HG02642 (cell line): Measurements from ENCODE around the gene CDK8.
"Not testable (repeated sequence)": the region's sequence is repeated elsewhere in the genome, so short reads cannot be mapped to it uniquely, and the experiment has no call there.

Experiments used
- ATAC-seq: cut with Tn5 transposase; IDR thresholded peaks from one replicate; pipeline ENCODE4 v1.9.1; 2021; ENCODE audit warnings: mild to moderate bottlenecking; ENCODE audit not compliant: unreplicated experiment, poor library complexity

CDK8 gene

GRCh38 chr13:26310003-26310402 is 56.1 kb downstream of the CDK8 start:
- ATAC-seq, result no peak

DNA sequence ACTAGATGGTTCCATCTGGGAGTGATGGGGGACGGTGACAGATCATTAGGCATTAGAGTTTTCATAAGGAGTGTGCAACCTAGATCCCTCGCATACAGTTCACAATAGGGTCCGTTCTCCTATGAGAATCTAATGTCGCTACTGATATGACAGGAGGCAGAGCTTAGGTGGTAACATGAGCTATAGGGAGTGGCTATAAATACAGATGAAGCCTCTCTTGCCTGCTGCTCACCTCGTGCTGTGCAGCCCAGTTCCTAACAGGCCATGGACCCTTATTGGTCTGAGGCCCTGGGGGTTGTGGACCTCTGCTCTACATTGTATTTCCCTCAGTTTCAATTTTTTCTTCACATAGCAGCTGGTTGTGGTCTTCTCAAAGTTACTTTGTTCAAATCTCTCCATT is 56.5 kb downstream of the CDK8 start:
- ATAC-seq, result no peak

DNA sequence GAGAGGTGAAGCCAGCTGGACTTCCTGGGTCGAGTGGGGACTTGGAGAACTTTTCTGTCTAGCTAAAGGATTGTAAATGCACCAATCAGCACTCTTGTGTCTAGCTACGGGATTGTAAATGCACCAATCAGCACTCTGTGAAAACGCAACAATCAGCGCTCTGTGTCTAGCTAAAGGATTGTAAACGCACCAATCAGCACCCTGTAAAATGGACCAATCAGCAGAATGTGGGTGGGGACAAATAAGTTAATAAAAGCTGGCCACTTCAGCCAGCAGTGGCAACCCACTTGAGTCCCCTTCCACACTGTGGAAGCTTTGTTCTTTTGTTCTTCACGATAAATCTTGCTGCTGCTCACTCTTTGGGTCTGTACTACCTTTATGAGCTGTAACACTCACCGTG is 58.1 kb downstream of the CDK8 start:
- ATAC-seq, result not testable (repeated sequence)

- not testable (repeated sequence) for ATAC-seq
These were observed 62.2 kb downstream of the CDK8 start for GRCh38 chr13:26316095-26316494.

- no peak for ATAC-seq
These were observed 66.8 kb downstream of the CDK8 start for GRCh38 chr13:26320766-26321165.

DNA sequence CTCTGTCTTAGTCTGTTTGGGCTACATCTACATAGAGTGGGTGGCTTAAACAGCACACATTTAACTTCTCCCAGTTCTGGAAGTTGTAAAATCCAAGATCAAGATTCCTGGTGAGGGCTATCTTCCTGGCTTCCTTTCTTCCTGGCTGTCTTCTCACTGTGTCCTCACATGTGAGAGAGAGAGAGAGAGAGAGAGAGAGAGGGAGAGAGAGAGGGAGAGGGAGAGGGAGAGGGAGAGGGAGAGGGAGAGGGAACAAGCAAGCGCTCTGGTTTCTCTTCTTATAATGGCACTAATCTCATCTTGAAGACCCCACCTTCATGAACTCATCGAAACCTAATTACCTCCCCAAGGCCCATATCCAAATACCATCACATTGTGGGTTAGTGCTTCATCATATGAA is 69.2 kb downstream of the CDK8 start:
- no peak for ATAC-seq

DNA sequence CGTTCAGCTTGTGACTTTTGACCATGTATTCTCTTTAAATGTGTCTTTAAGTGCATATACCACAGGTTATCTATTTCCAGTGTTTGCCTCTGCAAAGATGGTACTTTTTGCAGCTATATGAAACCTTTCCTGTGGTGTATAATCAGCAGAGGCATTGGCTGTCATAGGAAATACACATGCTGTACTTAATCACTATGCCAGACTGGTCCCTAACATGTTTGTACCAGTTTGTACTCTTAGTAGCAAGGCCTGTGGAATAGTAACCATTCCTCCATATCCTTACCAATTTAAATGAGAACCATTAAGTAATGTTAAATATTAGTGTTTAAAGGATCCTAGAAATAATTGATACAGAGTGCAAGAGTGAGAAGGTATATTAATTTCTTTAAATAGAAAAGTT is 69.8 kb downstream of the CDK8 start:
- ATAC-seq, result no peak

- ATAC-seq, result no peak
These were observed 70.4 kb downstream of the CDK8 start for GRCh38 chr13:26324294-26324693.

DNA sequence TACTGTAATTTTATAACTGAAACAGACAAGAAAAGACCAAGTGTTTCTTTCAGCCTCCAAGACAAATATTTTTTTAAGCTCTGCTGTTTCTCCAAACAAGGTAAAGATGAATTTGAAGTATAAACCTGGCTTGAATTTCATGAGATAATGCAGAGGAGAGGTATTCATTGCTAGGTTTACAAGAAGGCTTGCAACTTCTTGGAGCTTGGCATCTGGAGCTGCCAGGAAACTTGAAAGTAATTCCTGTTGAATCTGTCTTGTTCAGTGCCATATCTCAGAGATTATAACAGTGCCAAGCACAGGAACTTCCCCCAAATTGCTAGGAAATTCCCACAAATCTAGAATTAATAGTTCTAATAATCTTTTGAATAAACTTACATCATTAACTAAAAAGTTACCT is 70.9 kb downstream of the CDK8 start:
- no peak for ATAC-seq

DNA sequence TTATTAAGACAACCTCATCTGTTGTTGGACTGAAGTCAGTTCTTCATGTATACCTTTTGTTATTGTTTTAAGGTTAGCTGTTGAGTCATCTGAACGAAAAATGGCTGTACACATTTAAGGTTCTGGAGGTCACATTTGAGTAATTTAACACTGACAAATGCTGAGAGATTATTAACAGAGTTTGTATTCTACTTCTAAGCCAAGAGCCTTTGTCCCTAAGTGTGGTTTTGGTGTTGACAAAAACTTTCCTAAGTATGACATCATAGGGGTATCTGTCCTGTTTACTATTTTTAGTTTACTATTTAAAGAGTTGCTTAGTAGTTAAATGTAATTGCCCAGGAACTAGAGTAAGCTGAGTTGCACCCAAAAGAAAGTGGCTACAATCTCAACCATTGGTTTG is 71.9 kb downstream of the CDK8 start:
- ATAC-seq, result peak; percentile 70

DNA sequence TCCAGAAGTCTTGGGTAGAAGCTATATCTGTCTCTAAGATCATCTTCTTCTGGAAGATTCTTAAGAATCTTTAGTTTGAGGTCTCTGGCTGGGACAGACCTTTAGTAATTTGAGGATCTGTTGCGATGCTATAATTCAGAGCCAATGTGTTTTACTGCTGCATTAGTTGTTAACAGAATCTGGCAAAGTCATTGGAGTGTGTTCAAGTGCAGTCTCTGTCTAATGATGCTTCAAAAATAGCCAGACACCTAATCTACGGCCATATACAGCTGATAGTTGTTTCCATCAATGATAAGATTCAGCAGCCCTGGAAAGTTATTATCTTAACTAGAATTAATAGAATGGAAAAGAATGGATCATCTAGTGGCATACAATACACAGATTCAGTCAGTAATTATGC is 72.6 kb downstream of the CDK8 start:
- no peak for ATAC-seq

DNA sequence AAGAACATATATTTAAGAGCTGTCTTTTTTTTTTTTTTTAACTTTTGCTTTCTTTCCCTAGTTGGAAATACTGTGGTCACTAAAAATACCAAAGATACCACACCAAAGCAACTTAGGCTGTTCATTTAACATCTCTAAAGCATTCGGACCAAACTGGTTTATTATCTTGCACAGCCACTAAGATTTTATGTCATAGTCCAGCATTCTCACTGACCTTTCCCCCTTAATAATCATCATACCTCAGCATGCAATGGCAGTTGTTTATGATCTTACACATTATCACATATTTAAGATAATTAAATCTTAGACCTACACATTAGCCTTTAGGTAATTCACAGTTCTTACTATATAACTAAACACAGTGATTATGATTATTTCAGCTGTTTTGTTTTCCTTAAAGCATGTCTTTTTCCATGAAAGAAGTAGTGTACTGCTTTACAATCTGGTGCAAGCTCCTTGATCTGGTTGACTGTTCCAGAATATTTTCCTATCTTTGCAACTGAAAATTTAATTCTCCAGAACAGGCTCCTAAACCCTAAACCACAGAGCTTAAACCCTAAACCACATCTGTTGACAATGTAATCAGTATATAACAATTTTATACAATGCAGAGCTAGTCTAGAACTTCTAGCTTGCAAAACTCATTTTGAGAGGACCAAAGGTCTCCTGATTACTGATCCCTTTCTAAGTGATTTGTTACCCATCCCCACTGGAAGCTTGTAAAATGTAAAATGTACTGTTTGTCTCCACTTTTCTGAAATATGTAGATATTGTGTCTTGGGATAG is 74.2 kb downstream of the CDK8 start:
- ATAC-seq, result no peak

DNA sequence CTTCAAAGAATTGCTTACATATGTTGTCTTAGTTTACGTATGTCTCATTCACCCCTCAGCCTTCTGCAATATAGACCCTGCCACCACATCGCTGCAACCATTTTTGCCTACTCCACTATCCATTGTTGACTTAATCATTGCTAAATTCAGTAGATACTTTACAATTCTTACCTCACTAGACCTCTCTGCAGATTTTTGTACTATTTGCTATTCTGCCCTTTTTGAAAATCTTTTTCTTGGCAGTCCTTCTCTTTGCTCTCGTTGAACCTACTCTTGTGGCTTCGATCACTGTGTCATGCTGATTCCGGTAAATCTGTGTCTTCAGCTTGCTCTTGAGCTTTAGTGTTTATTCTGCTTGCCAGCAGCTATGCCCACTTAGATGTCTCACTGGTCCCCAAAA is 81.2 kb downstream of the CDK8 start:
- no peak for ATAC-seq

DNA sequence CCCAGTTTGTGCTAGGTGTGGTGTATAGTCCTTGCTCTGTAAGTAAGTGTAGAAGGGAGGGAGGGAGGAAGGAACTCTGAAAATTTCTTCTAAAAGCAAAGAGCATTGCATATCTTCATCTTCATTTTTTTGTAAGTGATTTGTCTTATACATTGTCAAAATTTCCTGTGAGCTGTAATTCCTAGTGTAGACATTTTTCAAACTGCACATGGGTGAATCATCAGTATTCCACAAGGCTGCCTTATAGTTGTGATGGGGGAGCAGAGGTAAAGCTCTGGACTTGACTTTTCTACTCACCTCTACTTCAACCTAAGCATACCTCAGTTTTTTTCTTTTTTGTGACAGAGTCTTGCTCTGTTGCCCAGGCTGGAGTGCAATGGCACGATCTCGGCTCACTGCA is 86.9 kb downstream of the CDK8 start:
- no peak for ATAC-seq

- no peak for ATAC-seq
These were observed 89.0 kb downstream of the CDK8 start for GRCh38 chr13:26342898-26343297.

DNA sequence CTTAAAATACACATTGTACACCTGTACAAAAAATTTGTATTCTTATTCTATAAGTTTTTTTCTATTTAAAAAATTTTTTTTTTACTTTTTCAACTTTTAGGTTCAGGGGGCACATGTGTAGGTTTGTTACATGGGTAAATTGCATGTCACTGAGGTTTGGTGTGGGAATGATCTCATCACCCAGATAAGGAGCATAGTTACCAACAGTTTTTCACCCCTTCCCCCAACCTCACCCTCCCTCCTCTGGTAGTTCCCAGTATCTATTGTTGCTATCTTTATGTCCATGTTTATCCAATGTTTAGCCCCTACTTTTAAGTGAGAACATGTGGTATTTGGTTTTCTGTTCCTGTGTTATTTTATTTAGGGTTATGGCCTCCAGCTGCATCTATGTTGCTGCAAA is 89.9 kb downstream of the CDK8 start:
- no peak for ATAC-seq

DNA sequence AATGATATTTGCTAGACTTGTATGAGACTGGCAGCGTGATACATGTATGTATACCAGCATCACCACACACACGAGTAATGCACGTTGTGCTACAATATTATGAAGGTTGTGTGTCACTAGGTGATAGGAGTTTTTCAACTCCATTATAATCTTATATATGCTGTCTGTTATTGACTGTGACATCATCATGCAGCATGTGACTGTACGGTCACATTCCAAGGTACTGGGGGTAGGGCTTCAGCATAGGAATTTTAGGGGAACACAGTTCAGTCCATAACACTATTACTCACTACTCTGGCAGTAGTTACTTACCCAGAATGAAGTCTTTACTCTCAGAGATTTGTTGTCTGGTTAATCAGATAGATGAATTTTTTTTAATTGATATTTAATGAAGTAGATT is 91.1 kb downstream of the CDK8 start:
- ATAC-seq, result no peak

DNA sequence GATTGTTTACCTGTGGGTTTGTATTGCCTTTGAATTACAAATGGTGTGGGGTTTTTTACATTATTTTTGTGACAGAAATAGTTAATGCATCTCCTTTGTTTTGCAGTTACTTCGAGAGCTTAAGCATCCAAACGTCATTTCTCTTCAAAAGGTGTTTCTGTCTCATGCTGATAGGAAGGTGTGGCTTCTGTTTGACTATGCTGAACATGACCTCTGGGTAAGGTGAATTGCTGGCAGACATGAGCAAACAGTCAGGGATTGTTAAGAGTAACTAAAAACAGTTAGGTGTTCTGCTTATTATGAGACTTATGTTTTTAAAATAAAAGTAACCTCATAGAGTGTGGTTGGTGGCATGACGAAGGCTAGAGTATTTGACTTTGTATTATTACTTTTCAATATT is 95.0 kb downstream of the CDK8 start:
- no peak for ATAC-seq

DNA sequence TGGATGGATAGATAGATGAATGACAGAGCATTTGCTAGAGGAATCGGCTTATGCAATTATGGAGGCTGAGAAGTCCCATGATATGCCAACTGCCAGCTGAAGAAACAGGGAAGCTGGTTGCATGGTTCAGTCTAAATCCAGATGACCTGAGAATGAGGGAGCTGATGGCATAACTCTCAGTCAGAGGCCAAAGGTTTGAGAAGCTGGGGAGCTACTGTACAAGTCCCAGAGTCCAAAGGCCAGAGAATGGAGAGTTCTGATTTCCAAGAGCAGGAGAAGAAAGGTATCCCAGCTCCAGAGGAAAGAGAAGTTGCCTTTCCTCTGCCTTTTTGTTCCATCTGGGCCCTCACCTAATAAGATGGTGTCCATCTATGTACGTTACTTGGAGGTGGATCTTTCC is 108.3 kb downstream of the CDK8 start:
- ATAC-seq, result no peak

GRCh38 chr13:26370553-26370952 is 116.6 kb downstream of the CDK8 start:
- no peak for ATAC-seq

DNA sequence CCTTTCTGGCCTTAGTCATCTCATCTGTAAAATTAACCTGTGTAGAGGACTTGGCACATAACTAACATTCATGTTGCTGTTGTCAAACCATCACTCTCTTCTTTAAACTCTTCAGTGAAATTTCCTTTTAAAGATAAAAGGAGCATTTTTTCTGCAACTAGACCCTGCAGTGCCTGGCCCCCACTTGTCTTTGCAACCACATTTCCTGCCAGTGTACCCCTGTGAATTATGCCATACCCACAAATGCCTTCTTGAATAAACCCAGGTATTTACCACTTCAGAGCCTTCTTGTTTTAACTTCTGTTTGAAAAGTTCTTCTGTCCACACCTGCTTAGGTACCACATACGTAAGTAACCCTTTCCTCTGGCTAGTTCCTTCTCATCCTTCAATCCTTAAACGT is 118.8 kb downstream of the CDK8 start:
- ATAC-seq, result no peak

GRCh38 chr13:26376430-26376829 is 122.5 kb downstream of the CDK8 start:
- no peak for ATAC-seq

- ATAC-seq, result no peak
These were observed 123.1 kb downstream of the CDK8 start for GRCh38 chr13:26377038-26377437.
